Smooth muscle cell (in vitro differentiated cells): Measurements from ENCODE around the gene NTF3. TPM values are rescaled to one million over a fixed set of nuclear protein-coding genes. Genes with fewer than 3 reads are reported as not detected.

Experiments
- DNase-seq: peaks from one replicate; lab custom pipeline; 2025; ENCODE audit not compliant: unreplicated experiment; lab: John Stamatoyannopoulos, UW
- H2AFZ ChIP-seq: fragments of 200-600 bp; sonication (generic); 2 replicates; pipeline ENCODE4 v1.6.0; 2016; ENCODE audit warnings: antibody characterized with exemption, low read depth, mild to moderate bottlenecking
- H3F3A ChIP-seq: fragments of 200-600 bp; sonication (generic); 2 replicates; pipeline ENCODE4 v1.6.0; 2017; ENCODE audit warnings: antibody characterized with exemption, low read depth
- H3K27ac ChIP-seq: fragments of 200-600 bp; sonication (generic); 2 replicates; pipeline ENCODE4 v1.5.1; 2016; ENCODE audit warnings: low read depth, mild to moderate bottlenecking
- H3K27me3 ChIP-seq: fragments of 200-600 bp; sonication (generic); 2 replicates; pipeline ENCODE4 v1.6.1; 2016; ENCODE audit warnings: low read depth, mild to moderate bottlenecking
- H3K36me3 ChIP-seq: fragments of 200-600 bp; sonication (generic); 2 replicates; pipeline ENCODE4 v1.5.1; 2016; ENCODE audit warnings: low read depth
- H3K4me1 ChIP-seq: fragments of 200-600 bp; sonication (generic); 2 replicates; pipeline ENCODE4 v1.5.1; 2016; ENCODE audit warnings: low read depth
- H3K4me2 ChIP-seq: fragments of 200-600 bp; sonication (generic); 2 replicates; pipeline ENCODE4 v1.6.0; 2016; ENCODE audit warnings: mild to moderate bottlenecking
- H3K4me3 ChIP-seq: fragments of 200-600 bp; sonication (generic); 2 replicates; pipeline ENCODE4 v1.5.1; 2016; ENCODE audit warnings: mild to moderate bottlenecking
- H3K79me2 ChIP-seq: fragments of 200-600 bp; sonication (generic); 2 replicates; pipeline ENCODE4 v1.6.0; 2016; ENCODE audit warnings: low read depth, mild to moderate bottlenecking
- H3K9ac ChIP-seq: fragments of 200-600 bp; sonication (generic); 2 replicates; pipeline ENCODE4 v1.6.0; 2016; ENCODE audit warnings: low read depth
- H3K9me3 ChIP-seq: fragments of 200-600 bp; sonication (generic); replicated peaks from 2 replicates; pipeline ENCODE4 v1.5.1; 2016; ENCODE audit warnings: low read depth
- H4K20me1 ChIP-seq: fragments of 200-600 bp; sonication (generic); 2 replicates; pipeline ENCODE4 v1.6.0; 2016; ENCODE audit warnings: low read depth
- CTCF ChIP-seq: fragments of 200-600 bp; sonication (generic); IDR thresholded peaks from 2 replicates; pipeline ENCODE4 v1.5.1; 2017; ENCODE audit warnings: borderline replicate concordance, mild to moderate bottlenecking, antibody characterized with exemption; ENCODE audit not compliant: insufficient read depth, poor library complexity, severe bottlenecking
- WGBS: methylation state at CpG from one replicate; pipeline ENCODE4 v1.1.7; 2016; ENCODE audit warnings: low lambda C conversion rate; 5-methylcytosine and 5-hydroxymethylcytosine counted together
- polyA plus RNA-seq: library from polyadenylated mRNA; unstranded; fragments of >200 nt; fragmentation: Nextera tagmentation; extraction: Ambion mirVana; gene quantifications from 2 replicates; pipeline ENCODE4 v1.2.1, GENCODE V29; 2016
- total RNA-seq: library from RNA; depleted of rRNA; stranded (reverse); fragments of >200 nt; gene quantifications from 2 replicates; pipeline ENCODE4 v1.2.3, GENCODE V29; 2014

The NTF3 gene
- total and polyA plus RNA-seq, 2 experiments from 2014 or later: 1.1 to 3.4 TPM

GRCh38 chr12:5409619-5410018 lies 22.3 kb upstream of the NTF3 start:
- H3K27ac ChIP-seq: no peak overlapping the region
- H2AFZ ChIP-seq: no peak overlapping the region
- no peak overlapping the region for H3K9ac ChIP-seq
- 61% methylated on average over 1 of the region's 1 CpG for WGBS
- no peak for DNase-seq
- peaks cover 21% of the 10 kb centered on the region for H3K27me3 ChIP-seq
- H3K36me3 ChIP-seq: no peaks in the 10 kb centered on the region
- H3K79me2 ChIP-seq: no peaks in the 10 kb centered on the region
- TF ChIP-seq CTCF: no peak
- H3K4me1 ChIP-seq: peaks cover 10% of the 10 kb centered on the region
- no peaks in the 10 kb centered on the region for H4K20me1 ChIP-seq
- no peaks in the 10 kb centered on the region for H3K9me3 ChIP-seq
- H3F3A ChIP-seq: no peaks in the 10 kb centered on the region
- H3K4me3 ChIP-seq: no peak overlapping the region
- no peak overlapping the region for H3K4me2 ChIP-seq

DNA sequence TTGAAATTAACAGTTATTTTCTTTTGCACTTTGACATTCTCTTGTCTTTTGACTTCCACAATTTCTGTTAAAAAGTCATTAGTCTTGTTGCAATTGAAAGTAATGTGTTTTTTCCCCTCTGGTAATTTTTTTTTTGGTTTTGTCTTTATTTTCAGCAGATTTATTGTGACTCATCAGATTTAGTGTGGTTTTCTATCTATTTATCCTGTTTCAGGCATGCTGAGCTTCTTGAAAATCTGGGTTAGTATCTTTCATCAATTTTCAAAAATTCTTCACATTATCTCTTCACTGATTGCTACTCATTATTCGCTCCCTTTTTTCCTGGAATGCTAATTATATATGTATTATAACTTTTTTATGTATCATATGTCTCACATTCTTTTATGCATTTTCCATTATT lies 15.3 kb upstream of the NTF3 start:
- Histone ChIP-seq H3K27me3 (no peaks in the 10 kb centered on the region), H3K9ac (no peak overlapping the region), H3F3A (no peaks in the 10 kb centered on the region), H3K4me2 (no peak overlapping the region), H3K4me3 (no peak overlapping the region), H3K27ac (no peak overlapping the region), H3K79me2 (no peaks in the 10 kb centered on the region), H3K9me3 (no peaks in the 10 kb centered on the region), H4K20me1 (no peaks in the 10 kb centered on the region), H3K4me1 (no peaks in the 10 kb centered on the region), H2AFZ (no peak overlapping the region), H3K36me3 (no peaks in the 10 kb centered on the region)
- TF ChIP-seq CTCF: no peak
- 96% methylated on average over 1 of the region's 1 CpG for WGBS
- no peak for DNase-seq

DNA sequence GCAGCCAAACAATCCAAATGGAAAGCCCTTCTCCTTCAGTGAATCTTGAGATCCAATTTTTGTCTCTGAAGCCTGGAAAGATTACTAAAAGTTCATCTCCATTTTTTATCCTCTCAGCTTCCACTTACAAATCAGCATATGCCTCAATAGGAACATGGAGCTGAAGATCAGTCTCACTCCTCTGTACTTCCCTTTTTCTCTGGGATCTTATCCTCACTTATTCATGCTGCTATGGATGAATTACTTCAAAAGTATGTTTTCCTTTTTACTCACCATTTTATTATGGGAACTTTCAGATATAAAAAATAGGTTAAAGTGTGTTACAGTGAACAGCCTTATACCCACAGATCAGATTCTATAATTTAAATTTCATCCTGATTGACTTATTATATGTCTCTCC lies 14.4 kb upstream of the NTF3 start:
- no peak for TF ChIP-seq CTCF
- Histone ChIP-seq H3K4me2 (no peak overlapping the region), H3K9ac (no peak overlapping the region), H2AFZ (no peak overlapping the region), H3K4me1 (no peaks in the 10 kb centered on the region), H3F3A (no peaks in the 10 kb centered on the region), H3K79me2 (no peaks in the 10 kb centered on the region), H3K36me3 (no peaks in the 10 kb centered on the region), H3K4me3 (no peak overlapping the region), H3K9me3 (no peaks in the 10 kb centered on the region), H3K27ac (no peak overlapping the region), H4K20me1 (no peaks in the 10 kb centered on the region), H3K27me3 (no peaks in the 10 kb centered on the region)
- no peak for DNase-seq

DNA sequence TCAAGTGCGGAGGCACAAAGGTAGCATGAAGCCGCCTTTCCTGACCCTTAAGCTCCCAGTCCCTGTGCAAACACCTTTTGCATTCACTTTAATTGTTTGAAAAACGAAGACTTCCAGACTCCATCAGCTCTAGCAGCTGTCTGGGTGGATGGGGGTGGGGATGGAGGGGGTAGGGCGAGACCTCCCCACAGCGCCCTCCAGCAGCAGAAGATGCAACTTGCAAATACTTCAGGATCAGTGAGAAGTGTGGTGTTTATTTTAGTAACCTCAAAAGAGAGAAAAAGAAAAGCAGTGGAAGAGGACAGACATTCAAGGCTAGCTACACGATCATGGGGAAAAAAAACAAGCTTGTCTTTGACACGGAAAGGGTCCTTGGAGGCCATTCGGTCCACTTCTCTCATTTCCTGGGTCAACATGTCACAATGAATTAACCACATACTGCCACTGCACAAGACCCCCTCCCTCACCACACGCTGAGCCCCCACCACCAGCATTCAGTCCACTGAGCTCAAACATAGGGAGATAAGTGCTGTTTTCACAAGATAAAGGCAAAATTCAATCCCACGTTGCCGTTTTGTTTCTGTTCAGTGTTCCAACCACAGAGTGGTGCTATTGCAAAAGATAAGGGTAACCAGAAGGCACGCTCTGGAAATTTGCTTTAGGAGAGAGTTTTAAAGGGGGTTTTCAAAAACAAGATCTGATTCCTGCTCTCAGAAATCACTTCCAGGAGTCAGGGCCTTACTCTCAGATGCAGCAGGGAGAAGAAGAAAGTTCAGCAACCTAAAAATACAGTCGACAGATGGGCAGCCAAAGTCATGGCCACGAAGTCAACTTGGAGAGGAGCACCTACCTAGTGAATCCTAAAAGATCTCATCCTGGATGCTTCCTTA lies 3.3 kb upstream of the NTF3 start:
- Histone ChIP-seq H3F3A (no peaks in the 10 kb centered on the region), H3K4me3 (peak overlapping the region; percentile 39), H3K27ac (no peak overlapping the region), H3K27me3 (peaks cover 58% of the 10 kb centered on the region), H4K20me1 (no peaks in the 10 kb centered on the region), H3K4me2 (peak overlapping the region; percentile 81), H2AFZ (peak overlapping the region; percentile 61), H3K9me3 (no peaks in the 10 kb centered on the region), H3K4me1 (peaks cover 38% of the 10 kb centered on the region), H3K9ac (no peak overlapping the region), H3K79me2 (no peaks in the 10 kb centered on the region), H3K36me3 (no peaks in the 10 kb centered on the region)
- WGBS: 9% methylated on average over 14 of the region's 14 CpGs
- no peak for DNase-seq
- TF ChIP-seq CTCF: peak; percentile 42
